Measurements from ENCODE around the gene POLK. TPM values are rescaled to one million over a fixed set of nuclear protein-coding genes. Genes with fewer than 3 reads are reported as not detected.

The POLK gene
- total and polyA plus RNA-seq, 2 of the 13 experiments (the other 11 are each of a cell fraction or from before 2014, with no cell fraction given): 8.6 to 11.7 TPM

DNA sequence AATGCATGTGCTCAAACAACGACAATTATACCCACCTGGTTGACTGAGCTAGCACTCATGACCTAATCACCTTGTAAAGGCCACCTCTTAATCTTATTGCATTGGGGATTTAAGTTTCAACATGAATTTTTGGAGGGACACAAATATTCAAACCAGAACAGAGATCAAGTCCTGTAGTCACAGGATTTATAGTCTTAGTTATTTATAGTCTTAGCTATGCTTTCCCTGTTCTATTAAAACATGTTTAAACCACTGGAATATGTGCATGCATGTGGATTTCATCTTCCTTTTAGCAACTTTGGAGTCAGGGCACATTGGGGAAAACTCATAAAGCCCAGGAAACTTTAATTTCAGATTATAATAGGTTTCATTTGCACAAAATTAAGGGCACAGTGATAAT, 126.3 kb downstream of the POLK start (continued):
- TF ChIP-seq SAP130 (CRISPR knock-in tag; IDR thresholded peaks at IDR 0.05; ENCODE audit: low read depth) (no peak), FOXP1 (IDR thresholded peaks at IDR 0.05) (no peak), FOXP1 (CRISPR knock-in tag; IDR thresholded peaks at IDR 0.05) (no peak)
- TF ChIP-seq, protein P1, sequence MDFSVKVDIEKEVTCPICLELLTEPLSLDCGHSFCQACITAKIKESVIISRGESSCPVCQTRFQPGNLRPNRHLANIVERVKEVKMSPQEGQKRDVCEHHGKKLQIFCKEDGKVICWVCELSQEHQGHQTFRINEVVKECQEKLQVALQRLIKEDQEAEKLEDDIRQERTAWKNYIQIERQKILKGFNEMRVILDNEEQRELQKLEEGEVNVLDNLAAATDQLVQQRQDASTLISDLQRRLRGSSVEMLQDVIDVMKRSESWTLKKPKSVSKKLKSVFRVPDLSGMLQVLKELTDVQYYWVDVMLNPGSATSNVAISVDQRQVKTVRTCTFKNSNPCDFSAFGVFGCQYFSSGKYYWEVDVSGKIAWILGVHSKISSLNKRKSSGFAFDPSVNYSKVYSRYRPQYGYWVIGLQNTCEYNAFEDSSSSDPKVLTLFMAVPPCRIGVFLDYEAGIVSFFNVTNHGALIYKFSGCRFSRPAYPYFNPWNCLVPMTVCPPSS (IDR thresholded peaks at IDR 0.05): no peak

DNA sequence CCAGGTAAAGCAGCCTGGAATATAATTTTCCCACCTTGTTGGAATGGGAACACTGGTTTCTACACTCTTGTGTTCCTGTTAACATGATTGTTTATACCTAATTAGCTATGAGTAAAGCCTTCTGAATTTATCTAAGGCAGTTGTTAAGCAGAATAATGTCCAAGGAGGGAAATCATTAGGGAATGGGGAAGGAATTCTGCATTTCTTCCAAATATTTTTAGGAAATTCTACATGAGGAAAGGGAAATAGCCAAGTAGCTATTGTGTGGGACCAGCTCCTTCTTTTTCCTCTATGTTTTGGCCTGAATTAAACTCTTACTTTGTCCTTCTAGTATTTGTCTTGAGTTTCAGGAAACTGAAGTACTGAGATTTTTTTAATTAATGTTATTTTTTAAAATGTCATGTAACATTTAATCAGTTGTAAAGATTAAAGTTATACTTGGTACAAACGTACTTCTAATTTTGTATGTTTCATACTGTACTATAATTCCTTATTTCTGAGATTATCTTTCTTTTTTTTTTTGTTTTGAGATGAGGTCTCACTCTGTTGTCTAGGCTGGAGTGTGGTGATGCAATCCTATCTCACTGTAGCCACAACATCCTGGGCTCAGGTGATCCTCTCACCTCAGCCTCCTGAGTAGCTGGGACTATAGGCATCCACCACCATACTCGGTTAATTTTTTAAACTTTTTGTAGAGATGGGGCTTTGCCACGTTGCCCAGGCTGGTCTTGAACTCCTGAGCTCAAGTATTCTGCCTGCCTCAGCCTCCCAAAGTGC, 128.0 kb downstream of the POLK start:
- ATAC-seq: no peak
- in situ Hi-C loops (cut with HindIII; ENCODE audit: extremely low pct_ligation_motif_present, low pct_unique_long_range_greater_than_20kb) (no loop called here), intact Hi-C loops (cut with micrococcal nuclease; ENCODE audit: unreplicated experiment) (no loop called here)
- no peak overlapping the region for H3K9ac ChIP-seq (ENCODE audit: insufficient read depth, low read depth, low read length)
- H3K36me3 ChIP-seq (replicated peaks in 1 of 2; ENCODE audit: control insufficient read depth in 1 of 2, insufficient read depth in 2 of 2, low read length in 2 of 2): no peaks in the 10 kb centered on the region
- no peak overlapping the region for H3K4me2 ChIP-seq (ENCODE audit: low read depth, low read length)
- WGBS (ENCODE audit: low lambda C conversion rate): 6% methylated on average over 3 of the region's 3 CpGs
- H2AFZ ChIP-seq (ENCODE audit: low read length): no peak overlapping the region
- no peak overlapping the region for H3K27ac ChIP-seq (ENCODE audit: extremely low read length, insufficient read depth, low read length)
- H3K9me3 ChIP-seq (ENCODE audit: low read length): no peaks in the 10 kb centered on the region
- no peaks in the 10 kb centered on the region for H3K79me2 ChIP-seq (ENCODE audit: insufficient read depth, low read length)
- no peaks in the 10 kb centered on the region for H4K20me1 ChIP-seq (ENCODE audit: insufficient read depth, low read length)
- H3K4me1 ChIP-seq (ENCODE audit: insufficient read depth, low read length): no peaks in the 10 kb centered on the region
- no peak overlapping the region for H3K4me3 ChIP-seq (replicated peaks in 1 of 3; ENCODE audit: insufficient read depth in 1 of 3, low read depth in 2 of 3, low read length in 3 of 3)
- ChIA-PET POLR2A (no interaction called here), CTCF (ENCODE audit: low intra/inter-chr PET ratio, low total read pairs) (no interaction called here)
- DNase-seq (ENCODE audit: low spot score): no peak
- TF ChIP-seq ATF7 (IDR thresholded peaks at IDR 0.05) (0 out of 2 replicates have a peak, but pooled peaks have one; percentile 18), ATF7 (CRISPR knock-in tag; IDR thresholded peaks at IDR 0.05) (no peak), CEBPG (CRISPR knock-in tag; IDR thresholded peaks at IDR 0.05) (peak; percentile 45; the same call in 1 of the 2 replicates), SRF (IDR thresholded peaks at IDR 0.05; ENCODE audit: low read depth, low read length) (no peak), CEBPB (IDR thresholded peaks at IDR 0.05; ENCODE audit: borderline replicate concordance, low read depth, low read length) (peak; percentile 36; the same call in 1 of the 2 replicates)
- H3K27me3 ChIP-seq (ENCODE audit: control insufficient read depth in 1 of 2, insufficient read depth in 2 of 2, low read length in 2 of 2): no peaks in the 10 kb centered on the region
- BruUV-seq (replicated peaks): no TSS peak
- FAIRE-seq: no peak
